Stimulated activated CD8-positive, alpha-beta memory T cell treated with anti-CD3 and anti-CD28 coated beads, Interleukin-4, amount 100 ng/mL, for 4 hours (primary cell): Measurements from ENCODE around the gene EIF5.

Experiments
- DNase-seq, 2 donors: peaks; one replicate each; pipeline ENCODE4 v3.0.0-alpha.2; 2020; ENCODE audit warnings: low read depth in 2 of 2, low spot score in 1 of 2

Gene EIF5

DNA sequence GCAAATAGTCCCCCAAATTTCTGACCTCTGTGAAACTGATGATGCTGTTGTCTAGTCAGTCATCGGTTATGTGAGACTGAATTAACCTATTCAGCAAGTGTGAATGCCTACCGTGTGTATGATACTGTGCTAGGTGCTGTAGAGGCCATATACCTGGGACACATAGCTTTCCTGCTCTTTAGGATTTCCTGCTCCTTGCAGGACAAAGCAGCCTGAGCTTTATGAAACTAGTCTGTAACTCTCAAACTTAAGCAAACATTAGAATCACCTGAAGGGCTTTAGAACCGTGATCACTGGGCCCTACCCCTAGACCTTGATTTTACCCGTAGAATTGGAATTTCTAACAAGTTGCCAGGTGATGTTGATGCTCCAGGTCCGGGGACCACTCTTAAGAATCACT, 58.1 kb downstream of the EIF5 start:
- no peak for DNase-seq

DNA sequence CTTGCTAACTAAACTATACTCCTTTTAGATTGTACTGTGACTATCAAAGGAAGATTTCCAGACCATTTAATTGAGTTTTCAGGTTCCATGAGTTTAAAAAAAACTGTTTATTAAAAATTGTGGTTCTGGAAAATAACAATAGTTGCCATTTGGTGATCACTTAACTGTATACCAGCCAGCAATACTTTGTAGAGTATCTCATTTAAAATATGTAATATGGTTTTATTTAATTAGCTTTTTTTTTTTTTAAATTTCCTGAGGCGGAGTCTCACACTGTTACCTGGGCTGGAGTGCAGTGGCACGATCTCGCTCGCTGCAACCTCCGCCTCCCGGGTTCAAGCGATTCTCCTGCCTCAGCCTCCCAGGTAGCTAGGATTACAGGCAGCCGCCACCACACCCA, 58.5 kb downstream of the EIF5 start:
- DNase-seq: no peak

DNA sequence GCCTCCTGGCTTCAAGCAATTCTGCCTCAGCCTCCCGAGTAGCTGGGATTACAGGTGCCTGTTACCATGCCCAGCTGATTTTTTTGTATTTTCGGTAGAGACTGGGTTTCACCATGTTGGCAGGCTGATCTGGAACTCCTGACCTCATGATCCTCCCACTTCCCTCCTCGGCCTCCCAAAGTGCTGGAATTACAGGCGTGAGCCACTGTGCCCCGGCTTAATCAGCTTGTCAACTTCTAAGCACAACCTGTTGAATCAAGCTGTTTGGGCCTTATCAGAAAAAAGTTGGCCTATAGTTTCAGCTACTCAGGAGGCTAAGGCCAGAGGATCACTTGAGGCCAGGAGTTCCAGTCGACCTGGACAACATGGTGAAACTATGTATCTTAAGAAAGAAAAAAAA, 59.0 kb downstream of the EIF5 start:
- DNase-seq: no peak

DNA sequence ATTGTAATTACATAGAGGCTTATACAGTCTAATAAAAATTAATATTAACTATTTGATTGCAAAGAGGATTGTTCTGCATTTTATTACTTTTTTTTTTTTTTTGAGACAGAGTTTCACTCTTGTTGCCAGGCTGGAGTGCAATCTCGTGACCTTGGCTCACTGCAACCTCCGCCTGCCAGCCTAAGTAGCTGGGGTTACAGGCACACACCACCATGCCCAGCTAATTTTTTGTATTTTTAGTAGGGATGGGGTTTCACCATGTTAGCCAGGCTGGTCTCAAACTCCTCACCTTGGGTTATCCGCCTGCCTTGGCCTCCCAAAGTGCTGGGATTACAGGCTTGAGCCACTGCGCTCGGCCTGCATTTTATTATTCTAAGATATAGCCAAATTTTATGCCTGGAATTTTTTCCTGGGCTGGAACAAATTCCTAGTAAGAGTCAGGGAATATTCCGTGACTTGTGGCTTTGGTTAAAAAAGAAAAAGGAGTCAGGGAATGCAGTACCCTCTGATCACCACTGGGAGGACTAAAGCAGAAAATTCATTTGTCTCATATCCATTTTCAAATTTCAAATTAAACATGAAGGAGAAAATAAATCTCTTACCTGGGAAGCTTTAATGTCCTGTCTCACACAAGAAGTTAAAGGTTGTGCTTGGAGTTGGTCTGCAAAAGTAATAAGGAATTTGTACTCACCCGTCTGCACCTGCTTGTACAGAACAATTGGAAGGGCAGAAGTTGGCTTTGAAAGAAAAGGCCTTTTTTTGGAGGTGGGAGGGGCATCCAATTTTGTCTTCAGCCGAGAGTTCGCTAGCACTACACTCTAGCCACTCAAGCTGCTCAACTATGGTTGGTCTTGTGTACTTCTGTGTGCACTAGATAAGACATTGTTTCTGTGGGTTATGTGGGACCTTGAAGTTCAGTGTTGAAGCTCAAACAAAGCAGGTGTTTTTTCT, 59.9 kb downstream of the EIF5 start:
- no peak for DNase-seq
